Endothelial cell of umbilical vein (primary cell): Measurements from ENCODE around the gene LRRC32.

ENCODE experiments used
- CTCF ChIP-seq, 2 donors: IDR thresholded peaks; 1 replicate in 1 of 2; 2 replicates in 1 of 2; pipeline ENCODE4 v1.5.1; 2011; ENCODE audit warnings: low read length in 2 of 2, mild to moderate bottlenecking in 2 of 2, moderate library complexity in 2 of 2, control low read depth in 1 of 2, inconsistent platforms in 1 of 2, low read depth in 1 of 2; ENCODE audit not compliant: insufficient read depth in 1 of 2; ENCODE audit errors: extremely low read depth in 1 of 2
- EZH2 ChIP-seq: IDR thresholded peaks from 2 replicates; pipeline ENCODE4 v1.6.1; 2012; ENCODE audit warnings: borderline replicate concordance, low read depth, mild to moderate bottlenecking, moderate library complexity, low read length, inconsistent platforms; ENCODE audit not compliant: severe bottlenecking
- JUN ChIP-seq: IDR thresholded peaks from 2 replicates; pipeline ENCODE4 v1.6.1; 2011; ENCODE audit warnings: borderline replicate concordance, low read depth; ENCODE audit not compliant: insufficient read length, insufficient read depth
- MAX ChIP-seq: IDR thresholded peaks from 2 replicates; pipeline ENCODE4 v1.6.1; 2011; ENCODE audit not compliant: insufficient read depth, insufficient read length
- POLR2A ChIP-seq: IDR thresholded peaks from 2 replicates; pipeline ENCODE4 v1.6.1; 2012; ENCODE audit warnings: low read depth, mild to moderate bottlenecking, control low read depth, low read length
- POLR2AphosphoS5 ChIP-seq: IDR thresholded peaks from 2 replicates; pipeline ENCODE4 v1.6.1; 2012; ENCODE audit warnings: low read depth, mild to moderate bottlenecking, control low read depth, low read length, moderate library complexity; ENCODE audit not compliant: insufficient read depth

- TF ChIP-seq EZH2 (no peak), MAX (no peak), POLR2A (no peak), CTCF (IDR thresholded peaks at IDR 0.05; ENCODE audit: extremely low read depth in 1 of 2, insufficient read depth in 1 of 2, low read depth in 1 of 2, low read length in 2 of 2) (no peak), POLR2AphosphoS5 (no peak), JUN (no peak)
Measured at GRCh38 chr11:76646882-76647534, 23.5 kb downstream of the LRRC32 start.
